Ammon's horn (tissue), 1 donor: ENCODE data around the gene NUP50.

Experiments
- DNase-seq: peaks from one replicate; pipeline ENCODE4 v3.0.0-alpha.2; 2016; ENCODE audit warnings: low spot score

The NUP50 gene

GRCh38 chr22:45163451-45164269 lies at the start of gene NUP50:
TSS of gene NUP50 (plus strand) at chr22:45163925. CDS start at chr22:45168178, 4,253 bp downstream.
- peak; percentile 91 for DNase-seq

GRCh38 chr22:45120440-45120839 lies 43.3 kb upstream of the NUP50 start:
- no peak for DNase-seq

GRCh38 chr22:45120931-45121330 lies 42.8 kb upstream of the NUP50 start:
- DNase-seq = no peak

- no peak for DNase-seq
Observed at GRCh38 chr22:45124176-45124847, 39.4 kb upstream of the NUP50 start.

GRCh38 chr22:45125188-45125587 lies 38.5 kb upstream of the NUP50 start:
- peak; percentile 16 for DNase-seq

GRCh38 chr22:45127866-45128265 lies 35.9 kb upstream of the NUP50 start:
- no peak for DNase-seq

- DNase-seq = no peak
Observed at GRCh38 chr22:45129703-45130524, 33.8 kb upstream of the NUP50 start.

- DNase-seq = no peak
Observed at GRCh38 chr22:45130891-45131290, 32.8 kb upstream of the NUP50 start.

- DNase-seq = peak; percentile 50
Observed at GRCh38 chr22:45131749-45132148, 32.0 kb upstream of the NUP50 start.

GRCh38 chr22:45134313-45134712 lies 29.4 kb upstream of the NUP50 start:
- DNase-seq = no peak

- DNase-seq = no peak
Observed at GRCh38 chr22:45136594-45136993, 27.1 kb upstream of the NUP50 start.

GRCh38 chr22:45139693-45140092 lies 24.0 kb upstream of the NUP50 start:
- DNase-seq = no peak

- no peak for DNase-seq
Observed at GRCh38 chr22:45142376-45142775, 21.3 kb upstream of the NUP50 start.

GRCh38 chr22:45144916-45145315 lies 18.8 kb upstream of the NUP50 start:
- no peak for DNase-seq

- DNase-seq = no peak
Observed at GRCh38 chr22:45149671-45150070, 14.1 kb upstream of the NUP50 start.

GRCh38 chr22:45150139-45150538 lies 13.6 kb upstream of the NUP50 start:
- no peak for DNase-seq

- DNase-seq = no peak
Observed at GRCh38 chr22:45151503-45151902, 12.2 kb upstream of the NUP50 start.

GRCh38 chr22:45154383-45154782 lies 9.3 kb upstream of the NUP50 start:
- DNase-seq = no peak

GRCh38 chr22:45155050-45155840 lies 8.5 kb upstream of the NUP50 start:
- DNase-seq = no peak

GRCh38 chr22:45157907-45158306 lies 5.8 kb upstream of the NUP50 start:
- no peak for DNase-seq

GRCh38 chr22:45159652-45160462 lies 3.9 kb upstream of the NUP50 start:
- DNase-seq = no peak
